Choroid plexus epithelial cell (primary cell): ENCODE data around the gene PARN.

ENCODE experiments used
- DNase-seq: peaks from one replicate; pipeline ENCODE4 v3.0.0-alpha.2; 2010; ENCODE audit warnings: low read depth
- H3K4me3 ChIP-seq: 2 replicates; pipeline ENCODE4 v1.5.1; 2011; ENCODE audit warnings: low read depth, mild to moderate bottlenecking, control low read depth, low read length, moderate library complexity
- CTCF ChIP-seq: conservative IDR thresholded peaks from 2 replicates; pipeline ENCODE4 v1.5.1; 2011; ENCODE audit warnings: low read depth, mild to moderate bottlenecking, control low read depth, inconsistent platforms, low read length, moderate library complexity

PARN gene

DNA sequence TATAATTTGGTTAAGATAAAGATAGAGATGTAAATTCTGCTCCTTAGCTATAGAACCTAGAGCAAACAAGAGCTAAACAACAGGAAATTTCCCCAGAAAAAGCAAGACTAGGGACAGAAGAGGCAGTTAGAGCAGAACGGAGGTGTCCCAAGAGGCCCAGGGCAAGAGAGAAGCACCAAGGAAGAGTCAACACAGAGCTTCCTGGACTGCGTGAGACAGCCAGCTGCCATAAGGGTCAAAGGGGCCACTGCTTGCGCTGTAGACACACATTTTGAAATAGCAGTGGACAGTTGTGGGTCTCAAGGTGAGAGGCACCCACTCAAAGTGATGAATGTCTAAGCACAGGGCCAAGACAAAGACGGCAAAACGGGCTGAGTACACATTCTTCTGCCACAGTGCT, 156.6 kb downstream of the PARN start:
- no peak for TF ChIP-seq CTCF
- no peak for DNase-seq
- H3K4me3 ChIP-seq, result no peak overlapping the region

GRCh38 chr16:14472357-14472756, 157.7 kb downstream of the PARN start:
- no peak for TF ChIP-seq CTCF
- no peak overlapping the region for H3K4me3 ChIP-seq
- DNase-seq, result no peak

DNA sequence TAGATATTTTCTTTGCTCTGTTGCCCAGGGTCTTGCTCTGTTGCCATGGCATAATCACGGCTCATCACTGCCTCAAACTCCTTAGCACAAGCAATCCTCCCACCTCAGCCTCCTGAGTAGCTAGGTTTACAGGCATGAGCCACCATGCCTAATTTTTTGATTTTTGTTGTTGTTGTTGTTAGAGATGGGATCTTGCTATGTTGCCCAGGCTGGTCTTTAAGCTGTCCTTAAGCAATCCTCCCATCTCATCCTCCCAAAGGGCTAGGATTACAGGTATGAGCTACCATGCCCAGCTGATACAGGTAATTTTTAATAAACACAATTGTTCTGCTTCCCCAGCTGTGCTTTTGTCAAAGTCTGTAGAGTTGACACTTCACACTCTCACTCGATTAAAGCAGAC, 159.3 kb downstream of the PARN start:
- no peak overlapping the region for H3K4me3 ChIP-seq
- TF ChIP-seq CTCF, result no peak

GRCh38 chr16:14465799-14466198, 164.3 kb downstream of the PARN start:
- no peak for TF ChIP-seq CTCF
- no peak for DNase-seq
- H3K4me3 ChIP-seq, result no peak overlapping the region

More for the DNA sequence above, 159.3 kb downstream of the PARN start:
- DNase-seq, result no peak

DNA sequence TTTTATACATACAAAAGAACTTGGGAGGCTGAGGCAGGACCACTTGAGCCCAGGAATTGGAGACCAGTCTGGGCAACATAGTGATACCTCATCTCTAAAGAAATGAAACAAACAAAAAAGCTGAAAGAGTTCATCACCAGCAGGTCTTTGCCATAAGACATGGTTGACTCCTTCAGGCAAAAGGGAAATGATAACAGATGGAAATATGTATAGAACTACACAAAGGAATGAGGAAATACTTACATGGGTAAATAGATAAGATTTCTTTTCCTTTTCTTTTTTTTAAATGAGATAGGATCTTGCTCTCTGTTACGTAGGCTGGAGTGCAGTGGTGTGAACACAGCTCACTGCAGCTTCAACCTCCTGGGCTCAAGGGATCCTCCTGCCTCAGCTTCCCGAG, 165.3 kb downstream of the PARN start:
- H3K4me3 ChIP-seq, result no peak overlapping the region
- TF ChIP-seq CTCF, result no peak
- no peak for DNase-seq

DNA sequence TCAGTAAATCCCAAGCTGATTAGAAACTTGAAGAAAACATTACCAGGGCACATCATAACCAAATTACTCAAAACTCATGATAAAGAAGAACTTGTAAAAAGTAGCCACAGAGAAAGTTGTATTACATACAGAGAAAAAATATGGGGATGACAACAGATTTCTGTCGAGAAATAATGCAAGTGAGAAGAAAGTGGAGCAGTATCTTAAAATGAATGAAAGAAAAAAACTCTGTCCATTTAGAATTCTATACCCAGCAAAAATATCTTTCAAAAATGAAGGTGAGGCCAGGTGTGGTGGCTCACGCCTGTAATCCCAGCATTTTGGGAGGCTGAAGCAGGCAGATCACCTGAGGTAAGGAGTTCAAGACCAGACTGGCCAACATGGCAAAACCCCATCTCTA, 165.9 kb downstream of the PARN start:
- DNase-seq, result no peak
- no peak overlapping the region for H3K4me3 ChIP-seq
- TF ChIP-seq CTCF, result no peak

- no peak overlapping the region for H3K4me3 ChIP-seq
- TF ChIP-seq CTCF, result no peak
- peak; percentile 21 for DNase-seq
Measured at GRCh38 chr16:14462811-14463210, 167.2 kb downstream of the PARN start.
